Keratinocyte (primary cell): ENCODE data around the gene FBXW5. TPM values are rescaled to one million over a fixed set of nuclear protein-coding genes. Genes with fewer than 3 reads are reported as not detected.

Source experiments
- DNase-seq: peaks from one replicate; pipeline ENCODE4 v3.0.0-alpha.2; 2011; ENCODE audit warnings: low read depth, missing footprints, low spot score
- FAIRE-seq: peaks from 2 replicates; lab custom pipeline; 2011; peaks lifted over from hg19 to GRCh38; lab: Jason Lieb, UNC
- H2AFZ ChIP-seq: 2 replicates; pipeline ENCODE4 v1.6.0; 2012; ENCODE audit warnings: low read length, control low read depth, inconsistent platforms; ENCODE audit not compliant: control insufficient read depth
- H3K27ac ChIP-seq: 2 replicates; pipeline ENCODE4 v1.5.1; 2011; ENCODE audit warnings: low read length; ENCODE audit not compliant: control insufficient read depth, insufficient read depth
- H3K27me3 ChIP-seq: 3 replicates; pipeline ENCODE4 v1.6.0; 2011; ENCODE audit warnings: low read length; ENCODE audit not compliant: control insufficient read depth, insufficient read depth; ENCODE audit errors: extremely low read depth
- H3K36me3 ChIP-seq, 2 experiments: 2 replicates in 1 of 2; 3 replicates in 1 of 2; pipeline ENCODE4 v1.5.1; 2011; ENCODE audit warnings: low read length in 2 of 2, mild to moderate bottlenecking in 1 of 2; ENCODE audit not compliant: control insufficient read depth in 2 of 2, insufficient read depth in 2 of 2; ENCODE audit errors: extremely low read depth in 1 of 2
- H3K4me1 ChIP-seq: 3 replicates; pipeline ENCODE4 v1.5.1; 2011; ENCODE audit warnings: low read length; ENCODE audit not compliant: control insufficient read depth, insufficient read depth; ENCODE audit errors: extremely low read depth
- H3K4me2 ChIP-seq: 3 replicates; pipeline ENCODE4 v1.6.0; 2011; ENCODE audit warnings: low read depth, low read length; ENCODE audit not compliant: control insufficient read depth, insufficient read depth; ENCODE audit errors: extremely low read depth
- H3K4me3 ChIP-seq, 3 experiments: fragments of 200-600 bp in 1 of 3; sonication (generic) in 1 of 3; 2 replicates in 2 of 3; 3 replicates in 1 of 3; pipeline ENCODE4 v1.5.1; 2011 to 2016; ENCODE audit warnings: low read length in 3 of 3, mild to moderate bottlenecking in 3 of 3, control low read depth in 2 of 3, inconsistent platforms in 1 of 3, low read depth in 1 of 3, mixed read lengths in 1 of 3, mixed run types in 1 of 3, moderate library complexity in 1 of 3; ENCODE audit not compliant: control insufficient read depth in 2 of 3, insufficient read depth in 2 of 3; ENCODE audit errors: extremely low read depth in 1 of 3
- H3K79me2 ChIP-seq: 2 replicates; pipeline ENCODE4 v1.6.0; 2012; ENCODE audit warnings: low read length; ENCODE audit not compliant: control insufficient read depth, insufficient read depth
- H3K9ac ChIP-seq: 3 replicates; pipeline ENCODE4 v1.6.0; 2011; ENCODE audit warnings: low read length; ENCODE audit not compliant: control insufficient read depth, insufficient read depth; ENCODE audit errors: extremely low read depth
- H3K9me1 ChIP-seq: 3 replicates; pipeline ENCODE4 v1.6.0; 2011; ENCODE audit warnings: low read length; ENCODE audit not compliant: control insufficient read depth, insufficient read depth; ENCODE audit errors: extremely low read depth
- H3K9me3 ChIP-seq: 2 replicates; pipeline ENCODE4 v1.5.1; 2012; ENCODE audit warnings: low read depth, low read length; ENCODE audit not compliant: control insufficient read depth
- H4K20me1 ChIP-seq: 3 replicates; pipeline ENCODE4 v1.6.0; 2011; ENCODE audit warnings: low read length; ENCODE audit not compliant: control insufficient read depth, insufficient read depth; ENCODE audit errors: extremely low read depth
- EZH2 ChIP-seq: IDR thresholded peaks from one replicate; pipeline ENCODE4 v1.6.1; 2012; ENCODE audit warnings: inconsistent platforms, mild to moderate bottlenecking, low read length, moderate library complexity
- dilution Hi-C: fragments of 300-500 bp; cut with MboI; formaldehyde crosslinking; loops from one replicate; pipeline ENCODE4 v1.7.0; 2020; ENCODE audit warnings: low sequenced_read_pairs; ENCODE audit not compliant: extremely low pct_ligation_motif_present
- polyA plus RNA-seq, 5 experiments: library from polyadenylated mRNA; depleted of rRNA in 3 of 5; stranded (reverse) in 3 of 5; stranded (forward) in 1 of 5; unstranded in 1 of 5; fragments of >200 nt; gene quantifications; 1 replicate in 1 of 5; 2 replicates in 3 of 5; 3 replicates in 1 of 5; pipeline versions ENCODE4 v1.2.1 to v1.2.3, GENCODE V29; 2011 to 2012; ENCODE audit warnings: missing spikeins in 2 of 5, low read depth in 1 of 5, low replicate concordance in 1 of 5
- TF ChIP-seq, protein P1 (sequence below), 3 experiments: IDR thresholded peaks in 1 of 3; conservative IDR thresholded peaks in 1 of 3; optimal IDR thresholded peaks in 1 of 3; 2 replicates in 2 of 3; 3 replicates in 1 of 3; pipeline versions ENCODE3 to v1.5.1; 2011; ENCODE audit warnings: low read length in 3 of 3, mild to moderate bottlenecking in 3 of 3, moderate library complexity in 2 of 3, control low read depth in 1 of 3, inconsistent platforms in 1 of 3; ENCODE audit not compliant: insufficient read depth in 2 of 3; ENCODE audit errors: extremely low read depth in 1 of 3

Gene FBXW5
- polyA plus RNA-seq, 1 donor (not counting 4 experiments of a cell fraction or from before 2014, with no cell fraction given) = 23.0 TPM

DNA sequence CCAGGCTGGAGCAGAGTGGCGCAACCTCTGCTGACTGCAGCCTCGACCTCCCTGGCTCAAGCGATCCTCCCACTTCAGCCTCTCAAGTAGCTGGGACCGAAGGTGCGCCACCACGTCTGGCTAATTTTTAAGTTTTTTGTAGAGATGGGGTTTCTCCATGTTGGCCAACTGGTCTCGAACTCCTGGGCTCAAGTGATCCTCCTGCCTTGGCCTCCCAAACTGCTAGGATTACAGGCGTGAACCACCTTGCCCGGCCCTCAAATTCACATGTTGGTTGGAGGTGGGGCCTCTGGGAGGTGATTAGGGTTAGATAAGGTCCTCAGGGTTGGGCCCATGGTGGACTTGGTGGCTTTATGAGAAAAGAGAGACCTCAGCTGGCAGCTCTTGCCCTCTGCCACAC is 17.6 kb upstream of the FBXW5 start:
- Histone ChIP-seq H3K36me3 (no peaks in the 10 kb centered on the region), H3K4me3 (no peak overlapping the region), H2AFZ (no peak overlapping the region), H3K9ac (no peak overlapping the region), H3K4me1 (peaks cover 8% of the 10 kb centered on the region), H3K9me1 (no peaks in the 10 kb centered on the region), H3K9me3 (no peaks in the 10 kb centered on the region), H3K27ac (no peak overlapping the region), H3K79me2 (no peaks in the 10 kb centered on the region), H3K27me3 (peaks cover 5% of the 10 kb centered on the region), H4K20me1 (no peaks in the 10 kb centered on the region), H3K4me2 (no peak overlapping the region)
- no peak for DNase-seq
- TF ChIP-seq, protein P1, sequence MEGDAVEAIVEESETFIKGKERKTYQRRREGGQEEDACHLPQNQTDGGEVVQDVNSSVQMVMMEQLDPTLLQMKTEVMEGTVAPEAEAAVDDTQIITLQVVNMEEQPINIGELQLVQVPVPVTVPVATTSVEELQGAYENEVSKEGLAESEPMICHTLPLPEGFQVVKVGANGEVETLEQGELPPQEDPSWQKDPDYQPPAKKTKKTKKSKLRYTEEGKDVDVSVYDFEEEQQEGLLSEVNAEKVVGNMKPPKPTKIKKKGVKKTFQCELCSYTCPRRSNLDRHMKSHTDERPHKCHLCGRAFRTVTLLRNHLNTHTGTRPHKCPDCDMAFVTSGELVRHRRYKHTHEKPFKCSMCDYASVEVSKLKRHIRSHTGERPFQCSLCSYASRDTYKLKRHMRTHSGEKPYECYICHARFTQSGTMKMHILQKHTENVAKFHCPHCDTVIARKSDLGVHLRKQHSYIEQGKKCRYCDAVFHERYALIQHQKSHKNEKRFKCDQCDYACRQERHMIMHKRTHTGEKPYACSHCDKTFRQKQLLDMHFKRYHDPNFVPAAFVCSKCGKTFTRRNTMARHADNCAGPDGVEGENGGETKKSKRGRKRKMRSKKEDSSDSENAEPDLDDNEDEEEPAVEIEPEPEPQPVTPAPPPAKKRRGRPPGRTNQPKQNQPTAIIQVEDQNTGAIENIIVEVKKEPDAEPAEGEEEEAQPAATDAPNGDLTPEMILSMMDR (optimal IDR thresholded peaks at IDR 0.05 in 1 of 3, IDR thresholded peaks at IDR 0.05 in 1 of 3, conservative IDR thresholded peaks at IDR 0.05 in 1 of 3; ENCODE audit: extremely low read depth in 1 of 3, insufficient read depth in 2 of 3, low read length in 3 of 3) = no peak
- TF ChIP-seq EZH2 = no peak
- dilution Hi-C loops = no loop called here
- no peak for FAIRE-seq

DNA sequence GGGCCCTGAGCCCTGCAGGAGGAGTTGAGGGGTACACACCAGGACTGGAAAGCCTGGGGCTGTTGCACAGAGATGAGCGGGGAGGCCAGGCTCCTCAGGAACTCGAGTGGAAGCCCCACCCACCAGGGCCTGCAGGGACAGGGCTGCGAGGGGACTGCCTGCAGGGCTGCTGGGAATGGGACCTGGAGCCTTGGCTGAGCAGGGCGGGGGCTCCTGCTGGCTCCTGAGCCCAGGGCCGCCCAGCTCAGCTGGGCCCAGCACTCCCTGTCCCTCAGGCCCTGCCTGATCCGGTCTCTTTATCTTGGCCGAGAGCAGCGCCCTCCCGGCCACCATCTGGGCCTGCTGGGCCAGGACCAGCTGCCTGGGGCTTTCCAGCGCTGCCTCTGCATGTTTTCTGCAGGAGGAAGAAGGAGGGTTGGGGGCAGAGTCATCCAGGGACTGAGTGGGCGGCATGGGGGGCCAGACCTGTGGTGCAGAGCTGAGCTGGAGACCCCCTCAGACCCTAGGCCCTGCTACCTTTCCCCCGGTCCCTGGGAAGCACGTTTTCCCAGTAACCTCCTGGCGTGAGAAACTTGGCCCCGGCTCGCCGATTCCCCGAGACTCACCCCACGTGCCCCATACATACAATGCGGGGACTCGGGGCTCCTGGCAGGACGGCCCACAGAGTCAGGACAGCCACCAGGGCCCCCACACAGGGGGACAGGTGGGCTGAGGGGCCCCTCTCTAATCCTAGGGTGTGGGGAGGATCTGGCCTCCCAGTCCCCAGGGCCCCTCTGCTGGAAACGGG is 16.9 kb upstream of the FBXW5 start:
- FAIRE-seq (no peak), DNase-seq (no peak)
- H3K4me3 ChIP-seq = no peak overlapping the region
- no peak overlapping the region for H3K4me2 ChIP-seq
- H2AFZ ChIP-seq = no peak overlapping the region
- no peaks in the 10 kb centered on the region for H3K36me3 ChIP-seq
- H3K27me3 ChIP-seq = peaks cover 5% of the 10 kb centered on the region
- no peaks in the 10 kb centered on the region for H3K9me3 ChIP-seq
- dilution Hi-C loops = no loop called here
- H3K9me1 ChIP-seq = no peaks in the 10 kb centered on the region
- H3K27ac ChIP-seq = no peak overlapping the region
- H3K79me2 ChIP-seq = no peaks in the 10 kb centered on the region
- H3K9ac ChIP-seq = no peak overlapping the region
- TF ChIP-seq EZH2 = no peak
- TF ChIP-seq, protein P1 (optimal IDR thresholded peaks at IDR 0.05 in 1 of 3, IDR thresholded peaks at IDR 0.05 in 1 of 3, conservative IDR thresholded peaks at IDR 0.05 in 1 of 3; ENCODE audit: extremely low read depth in 1 of 3, insufficient read depth in 2 of 3, low read length in 3 of 3) = no peak
- H3K4me1 ChIP-seq = peaks cover 8% of the 10 kb centered on the region
- H4K20me1 ChIP-seq = no peaks in the 10 kb centered on the region
